Stimulated activated CD4-positive, alpha-beta T cell treated with anti-CD3 and anti-CD28 coated beads, TNF-alpha, amount 100 ng/mL, for 4 hours (primary cell): ENCODE data around the gene CWC22.
"Not testable (repeated sequence)": the region's sequence is repeated elsewhere in the genome, so short reads cannot be mapped to it uniquely, and the experiment has no call there.

Experiments used
- DNase-seq, 3 experiments: peaks; one replicate each; pipeline ENCODE4 v3.0.0-alpha.2; 2020; ENCODE audit warnings: low read depth in 3 of 3

Gene CWC22

DNA sequence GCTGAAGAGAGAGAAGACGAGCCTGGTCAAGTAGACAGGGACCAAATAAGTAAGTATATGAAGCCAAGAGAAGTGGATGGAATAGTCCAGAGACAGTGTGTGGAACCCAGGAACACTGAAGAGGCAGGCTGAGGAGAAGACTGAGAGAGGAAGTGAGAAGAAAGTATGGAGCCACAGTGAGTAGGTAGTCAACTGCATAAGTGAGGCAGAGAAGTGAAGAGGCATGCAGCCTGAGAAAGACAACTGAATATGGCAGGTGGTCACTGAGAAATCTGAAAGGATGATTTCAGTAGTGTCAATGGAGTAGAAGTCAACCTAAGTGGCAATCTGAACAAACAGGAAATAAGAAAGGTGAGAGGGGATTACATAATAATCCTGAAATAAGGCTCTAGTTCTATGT lies 55.4 kb downstream of the CWC22 start:
- no peak for DNase-seq

- no peak for DNase-seq
Observed at GRCh38 chr2:179950391-179950790, 56.7 kb downstream of the CWC22 start.

- DNase-seq: no peak
Observed at GRCh38 chr2:179949438-179949837, 57.7 kb downstream of the CWC22 start.

DNA sequence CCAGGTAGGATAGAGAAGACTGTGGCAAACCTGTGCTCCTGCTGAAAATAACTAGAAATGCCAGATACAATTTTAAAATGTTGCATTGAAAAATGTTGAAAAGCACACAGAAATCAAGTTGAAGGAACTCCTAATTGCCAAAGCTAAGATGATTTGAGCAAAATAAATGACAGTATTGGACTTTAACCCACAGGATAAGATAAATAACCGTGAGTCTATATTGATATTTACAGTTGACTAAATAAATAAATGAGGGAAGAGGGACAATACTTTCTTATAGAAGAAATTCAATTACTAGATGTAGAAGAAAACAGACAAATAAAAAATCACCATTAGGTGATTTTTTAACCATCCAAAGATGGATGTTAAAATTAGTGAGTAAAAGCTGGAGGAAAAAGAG lies 59.0 kb downstream of the CWC22 start:
- DNase-seq: no peak

GRCh38 chr2:179946810-179947615 lies 60.1 kb downstream of the CWC22 start:
- no peak for DNase-seq

DNA sequence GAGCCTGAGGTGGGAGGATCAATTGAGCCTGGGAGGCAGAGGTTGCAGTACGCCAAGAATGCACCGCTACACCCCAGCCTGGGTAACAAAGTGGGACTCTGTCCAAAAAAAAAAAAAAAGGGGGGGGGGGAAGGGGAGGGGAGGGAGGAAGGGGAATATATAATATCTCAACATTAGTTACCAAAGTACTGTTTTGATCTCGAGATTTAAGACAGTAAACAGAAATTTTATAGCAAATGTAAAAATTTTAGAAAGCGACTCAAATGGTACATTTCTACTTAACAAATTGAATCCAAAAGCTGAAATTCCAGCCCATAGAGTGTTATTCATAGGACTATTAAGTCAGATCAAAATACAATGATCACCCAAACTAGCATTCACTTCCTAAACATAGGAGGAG lies 60.8 kb downstream of the CWC22 start:
- no peak for DNase-seq

DNA sequence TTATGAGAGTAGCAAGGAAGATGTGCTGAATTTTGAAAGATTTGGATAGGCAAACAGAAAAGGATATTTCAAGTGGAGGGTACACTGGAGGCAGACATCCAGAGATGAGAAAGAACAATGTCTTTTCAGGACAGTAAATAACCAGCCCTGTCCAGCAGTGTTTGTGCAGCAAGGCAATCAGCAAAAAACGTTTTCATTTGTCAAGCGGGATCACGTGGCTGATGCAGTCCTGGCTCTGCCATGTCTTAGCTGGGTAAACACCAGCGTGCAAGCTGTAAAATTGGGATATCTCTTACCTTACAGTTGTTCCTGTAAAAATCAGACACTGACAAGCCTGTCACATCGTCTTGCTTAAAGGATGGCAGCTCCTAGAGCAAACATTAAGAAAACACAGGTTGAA lies 67.8 kb downstream of the CWC22 start:
- DNase-seq: no peak

DNA sequence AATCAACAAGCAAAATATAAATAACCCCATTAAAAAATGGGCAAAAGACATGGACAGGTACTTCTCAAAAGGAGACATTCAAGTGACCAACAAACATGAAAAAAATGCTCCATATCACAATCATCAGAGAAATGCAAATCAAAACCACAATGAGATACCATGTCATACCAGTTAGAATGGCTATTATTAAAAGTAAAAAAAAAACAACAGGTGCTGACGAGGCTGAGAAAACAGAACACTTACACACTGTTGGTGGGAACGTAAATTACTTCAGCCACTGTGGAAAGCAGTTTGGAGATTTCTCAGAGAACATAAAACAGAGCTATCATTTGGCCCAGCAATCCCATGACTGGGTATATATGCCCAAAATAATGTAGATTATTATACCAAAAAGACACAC lies 69.1 kb downstream of the CWC22 start:
- no peak for DNase-seq

- peak in 1 of 3 experiments; percentile 2 for DNase-seq
Observed at GRCh38 chr2:179936654-179937053, 70.4 kb downstream of the CWC22 start.

DNA sequence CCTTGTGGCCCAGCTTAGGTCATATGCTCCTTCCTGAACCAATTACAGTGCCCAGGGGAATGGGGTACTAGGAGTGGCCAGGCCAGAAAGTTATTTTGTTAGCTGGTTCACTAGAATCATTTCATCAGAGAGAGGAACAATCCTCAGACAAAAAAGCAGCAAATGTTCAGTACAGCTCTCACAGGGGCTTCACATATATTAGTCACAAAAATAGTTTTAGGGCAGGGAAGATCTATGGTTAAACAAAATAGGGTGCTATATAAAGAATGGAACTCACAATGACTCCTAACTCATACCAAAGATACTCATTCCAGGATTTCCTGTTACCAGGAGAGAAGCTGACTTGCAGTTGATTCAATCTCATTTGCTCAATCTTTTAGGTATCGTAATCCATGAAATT lies 71.0 kb downstream of the CWC22 start:
- DNase-seq: no peak

GRCh38 chr2:179932786-179933185 lies 74.3 kb downstream of the CWC22 start:
- DNase-seq: no peak

- no peak for DNase-seq
Observed at GRCh38 chr2:179931502-179931901, 75.6 kb downstream of the CWC22 start.

DNA sequence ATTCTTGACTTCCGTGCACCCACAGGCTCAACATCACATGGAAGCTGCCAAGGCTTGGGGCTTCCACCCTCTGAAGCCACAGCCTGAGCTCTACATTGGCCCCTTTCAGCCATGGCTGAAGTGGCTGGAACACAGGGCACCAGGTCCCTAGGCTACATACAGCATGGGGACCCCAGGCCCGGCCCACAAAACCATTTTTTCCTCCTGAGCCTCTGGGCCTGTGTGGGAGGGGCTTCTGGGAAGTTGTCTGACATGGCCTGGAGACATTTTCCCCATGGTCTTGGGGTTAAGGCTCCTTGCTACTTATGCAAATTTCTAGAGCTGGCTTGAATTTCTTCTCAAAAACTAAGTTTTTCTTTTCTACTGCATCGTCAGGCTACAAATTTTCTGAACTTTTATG lies 77.1 kb downstream of the CWC22 start:
- DNase-seq: not testable (repeated sequence)

DNA sequence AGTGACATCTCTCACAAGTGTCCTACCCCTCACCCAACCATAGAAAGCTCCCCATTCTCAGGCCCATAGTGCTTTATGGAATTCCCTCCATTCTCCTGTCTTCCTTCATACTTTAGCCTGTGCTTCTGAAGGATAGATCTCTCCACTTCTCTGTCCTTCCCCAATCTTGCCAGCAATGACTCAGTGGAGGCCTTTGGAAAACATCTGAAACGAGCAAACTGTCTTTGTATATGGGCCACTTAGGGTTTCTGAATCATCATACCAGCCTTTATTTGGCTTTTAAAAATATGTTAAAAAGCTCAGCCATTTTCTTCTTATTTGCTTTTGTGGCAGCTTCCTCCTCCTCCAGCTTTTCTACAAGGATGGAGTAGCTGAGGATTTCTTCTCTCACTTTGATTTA lies 80.1 kb downstream of the CWC22 start:
- no peak for DNase-seq

- DNase-seq: no peak
Observed at GRCh38 chr2:179925713-179926112, 81.4 kb downstream of the CWC22 start.

DNA sequence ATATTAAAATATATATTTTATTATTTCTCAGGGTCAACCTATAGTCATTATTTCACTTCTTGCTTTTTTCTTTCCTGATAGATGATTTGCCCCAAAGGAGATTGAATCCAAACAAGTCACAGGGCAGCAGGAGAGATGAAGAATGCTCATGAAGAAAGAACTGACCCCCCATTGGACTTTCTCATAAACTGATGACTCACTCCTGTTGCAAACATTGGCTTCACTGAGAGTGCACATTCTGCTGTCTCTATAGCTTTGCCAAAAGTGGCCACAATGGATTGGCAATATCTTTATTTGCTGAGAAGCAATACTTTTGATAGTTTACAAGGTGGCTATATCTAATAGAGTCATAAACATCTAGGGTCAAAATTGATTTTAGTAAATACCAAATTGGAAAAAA lies 89.8 kb downstream of the CWC22 start:
- no peak for DNase-seq

DNA sequence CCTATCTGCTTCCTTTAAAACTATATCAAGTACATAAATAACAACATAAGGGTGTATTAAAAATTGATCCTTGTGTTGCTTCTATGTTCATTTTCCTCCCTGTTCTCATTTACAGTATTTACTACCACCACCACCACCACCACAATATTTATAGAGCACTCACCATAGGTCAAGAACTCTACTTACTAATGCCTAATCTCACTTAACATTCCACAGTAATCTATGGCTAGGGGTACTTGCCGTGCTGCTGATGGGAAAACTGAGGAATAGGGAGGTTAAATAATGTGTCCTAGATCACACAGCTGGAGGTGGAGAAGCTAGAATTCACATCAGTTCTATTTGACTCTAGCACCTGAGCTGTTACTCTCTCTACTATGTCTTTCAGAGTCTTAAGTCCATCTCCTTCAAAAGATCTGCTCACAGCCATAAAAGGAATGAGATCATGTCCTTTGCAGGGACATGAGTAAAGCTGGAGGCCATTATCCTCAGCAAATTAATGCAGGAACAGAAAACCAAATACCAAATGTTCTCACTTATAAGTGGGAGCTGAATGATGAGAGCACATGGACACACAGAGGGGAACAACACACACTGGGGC lies 91.6 kb downstream of the CWC22 start:
- no peak for DNase-seq

- no peak for DNase-seq
Observed at GRCh38 chr2:179913809-179914208, 93.3 kb downstream of the CWC22 start.

DNA sequence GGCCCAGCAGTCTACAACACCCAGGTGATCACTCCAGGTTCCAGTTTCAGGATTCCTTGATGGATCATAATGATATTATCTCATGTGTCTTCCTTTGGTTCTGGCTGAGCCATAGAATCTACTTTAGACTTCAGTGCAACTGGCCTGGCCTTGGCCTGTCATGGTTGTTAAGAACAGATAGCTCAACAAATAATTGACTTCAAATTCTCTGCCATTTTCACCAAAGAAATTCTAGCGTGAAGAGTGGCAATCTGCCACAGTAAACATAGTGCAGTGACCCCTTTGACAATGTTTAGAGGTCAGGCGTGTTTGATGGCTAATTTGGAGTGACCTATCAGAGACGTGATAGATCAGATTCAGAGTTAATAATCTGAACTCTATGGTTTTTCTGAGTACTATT lies 95.5 kb downstream of the CWC22 start:
- DNase-seq: no peak

DNA sequence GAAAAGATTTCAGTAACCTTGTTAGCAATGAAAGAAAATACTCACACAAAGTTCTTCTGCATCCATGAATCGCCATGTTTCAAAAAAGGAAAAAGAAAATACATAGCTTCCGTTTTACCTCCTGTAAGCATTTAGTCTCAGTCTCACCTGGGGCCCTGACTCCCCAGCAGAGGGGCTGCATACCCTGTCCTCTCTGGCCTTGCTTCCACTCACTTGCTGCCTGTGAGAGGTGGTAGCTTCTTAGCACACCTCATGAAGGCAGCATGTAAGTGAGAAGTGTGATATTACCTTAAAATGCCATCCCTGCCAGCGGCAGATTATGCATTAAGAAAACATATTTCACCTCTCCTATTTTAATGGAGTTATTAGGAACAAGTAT lies 96.4 kb downstream of the CWC22 start:
- no peak for DNase-seq

DNA sequence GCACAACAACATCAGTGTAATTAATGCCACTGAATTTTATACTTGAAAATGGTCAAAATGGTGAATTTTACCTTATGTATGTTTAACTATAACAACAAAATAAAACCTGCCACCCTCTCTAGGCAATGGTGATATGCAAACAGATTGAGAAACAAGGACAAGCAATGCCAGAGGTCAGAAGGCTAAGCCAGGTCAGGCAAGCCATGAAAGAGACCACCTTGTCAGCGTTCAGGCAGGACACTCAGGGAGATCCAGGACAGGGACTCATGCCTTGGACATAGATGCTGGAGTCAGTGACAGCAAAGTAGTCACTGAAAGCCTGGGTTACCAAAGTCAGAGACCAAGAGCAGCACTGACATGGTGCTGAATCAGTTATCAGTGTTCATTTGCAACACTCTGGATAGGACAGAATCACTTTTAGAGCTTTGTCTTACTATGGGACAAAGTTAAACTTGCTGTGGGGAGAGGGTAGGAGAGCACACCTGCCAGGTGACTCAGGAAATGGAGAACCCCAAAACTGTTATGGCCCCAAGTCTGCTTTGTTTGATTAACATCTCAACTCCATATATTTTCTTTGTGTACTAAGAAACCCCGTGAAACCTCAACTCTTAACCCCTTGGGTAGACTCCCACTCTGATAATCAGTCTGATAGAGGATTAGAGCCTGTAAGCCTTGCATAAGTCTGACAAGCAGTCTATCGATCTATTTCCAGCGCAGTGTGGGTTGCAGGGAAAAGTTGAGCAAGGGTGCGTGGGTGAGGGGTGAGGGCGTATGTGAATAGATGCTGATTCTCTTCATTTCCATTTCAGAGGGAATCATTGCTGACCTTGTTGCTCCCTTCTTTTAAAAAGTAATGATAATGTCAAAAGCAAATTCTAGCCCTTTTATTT lies 97.0 kb downstream of the CWC22 start:
- no peak for DNase-seq

GRCh38 chr2:179900655-179901054 lies 106.4 kb downstream of the CWC22 start:
- no peak for DNase-seq

DNA sequence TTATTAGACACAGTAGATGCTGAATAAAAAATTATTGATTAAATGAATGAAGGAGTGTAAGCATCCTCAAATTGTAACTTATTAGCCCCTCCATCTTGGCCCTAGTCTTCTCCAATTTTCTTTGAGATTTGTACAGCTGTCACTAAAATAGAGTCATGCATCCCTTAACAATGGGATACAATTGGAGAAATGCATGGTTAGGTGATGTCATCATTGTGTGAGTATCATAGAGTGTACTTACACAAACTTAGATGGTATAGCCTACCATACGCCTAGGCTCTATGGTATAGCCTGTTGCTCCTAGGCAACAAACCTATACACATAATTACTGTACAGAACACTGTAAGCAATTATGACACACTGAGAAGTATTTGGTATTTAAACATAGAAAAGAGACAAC lies 107.4 kb downstream of the CWC22 start:
- DNase-seq: no peak
